H1 (cell line): Measurements from ENCODE around the gene DUSP10. TPM values are rescaled to one million over a fixed set of nuclear protein-coding genes. Genes with fewer than 3 reads are reported as not detected.

ENCODE experiments used
- CTCF ChIA-PET: fragments of 300-600 bp; sonication (Branson Sonifier 250); formaldehyde crosslinking; loops from one replicate; lab custom pipeline; 2021; ENCODE audit not compliant: partially characterized antibody; lab: Charles Lee
- POLR2A ChIA-PET: fragments of 300-600 bp; sonication (Branson Sonifier 250); formaldehyde crosslinking; loops from one replicate; lab custom pipeline; 2021; ENCODE audit warnings: inconsistent platforms; ENCODE audit not compliant: partially characterized antibody; lab: Charles Lee
- DNase-seq, 2 experiments: peaks; one replicate each; pipeline versions ENCODE4 v3.0.0 to v3.0.0-alpha.2; 2010 to 2022; ENCODE audit warnings: low spot score in 2 of 2, low read depth in 1 of 2, mixed read lengths in 1 of 2
- FAIRE-seq: peaks from 2 replicates; lab custom pipeline; 2011; peaks lifted over from hg19 to GRCh38; lab: Jason Lieb, UNC
- H2AFZ ChIP-seq: 2 replicates; pipeline ENCODE4 v1.8.1; 2012; ENCODE audit warnings: low read length, inconsistent platforms
- H2AK5ac ChIP-seq: 2 replicates; pipeline ENCODE4 v1.6.1; 2013; ENCODE audit warnings: low read depth, low read length
- H2BK120ac ChIP-seq: replicated peaks from 2 replicates; pipeline ENCODE3; 2013; ENCODE audit warnings: low read depth, low read length, inconsistent platforms
- H2BK12ac ChIP-seq: 2 replicates; pipeline ENCODE4 v1.6.1; 2013; ENCODE audit warnings: low read depth, low read length
- H2BK15ac ChIP-seq: 2 replicates; pipeline ENCODE4 v1.6.1; 2013; ENCODE audit warnings: low read length
- H2BK20ac ChIP-seq: 2 replicates; pipeline ENCODE4 v1.6.1; 2013; ENCODE audit warnings: low read length
- H2BK5ac ChIP-seq: 2 replicates; pipeline ENCODE4 v1.6.1; 2013; ENCODE audit warnings: low read depth, low read length
- H3K14ac ChIP-seq: 2 replicates; pipeline ENCODE4 v1.6.1; 2013; ENCODE audit warnings: inconsistent platforms; ENCODE audit not compliant: insufficient read length
- H3K18ac ChIP-seq: 2 replicates; pipeline ENCODE4 v1.6.1; 2013; ENCODE audit warnings: low read length; ENCODE audit errors: extremely low read depth
- H3K23ac ChIP-seq: 2 replicates; pipeline ENCODE4 v1.6.1; 2013; ENCODE audit warnings: inconsistent platforms; ENCODE audit not compliant: insufficient read length
- H3K23me2 ChIP-seq: 2 replicates; pipeline ENCODE4 v1.6.1; 2013; ENCODE audit warnings: low read depth, low read length
- H3K27ac ChIP-seq: 2 replicates; pipeline ENCODE4 v1.6.1; 2011; ENCODE audit warnings: low read depth, low read length, inconsistent platforms
- H3K27me3 ChIP-seq, 4 experiments: replicated peaks in 1 of 4; 1 replicate in 1 of 4; 2 replicates in 3 of 4; pipeline versions ENCODE4 v1.6.1 to v1.8.1; 2011 to 2013; ENCODE audit warnings: low read length in 3 of 4, mild to moderate bottlenecking in 3 of 4, inconsistent platforms in 2 of 4, mixed read lengths in 2 of 4, moderate library complexity in 1 of 4; ENCODE audit not compliant: control insufficient read depth in 3 of 4, insufficient read depth in 3 of 4; ENCODE audit errors: extremely low read depth in 1 of 4
- H3K36me3 ChIP-seq, 4 experiments: 2 replicates each; pipeline versions ENCODE4 v1.6.1 to v1.8.1; 2011 to 2013; ENCODE audit warnings: mild to moderate bottlenecking in 4 of 4, low read length in 3 of 4, moderate library complexity in 2 of 4, control low read depth in 1 of 4, inconsistent platforms in 1 of 4; ENCODE audit not compliant: insufficient read depth in 4 of 4, control insufficient read depth in 2 of 4
- H3K4ac ChIP-seq: replicated peaks from 2 replicates; pipeline ENCODE3; 2013; ENCODE audit warnings: low read length, low read depth, mixed read lengths, inconsistent platforms; ENCODE audit not compliant: insufficient read length
- H3K4me1 ChIP-seq, 4 experiments: replicated peaks in 1 of 4; 1 replicate in 1 of 4; 2 replicates in 3 of 4; pipeline versions ENCODE4 v1.6.1 to v1.8.1; 2011 to 2013; ENCODE audit warnings: low read length in 3 of 4, inconsistent platforms in 2 of 4, mixed read lengths in 1 of 4; ENCODE audit not compliant: insufficient read depth in 4 of 4, control insufficient read depth in 3 of 4
- H3K4me2 ChIP-seq, 2 experiments: 2 replicates each; pipeline versions ENCODE4 v1.6.1 to v1.8.1; 2011 to 2013; ENCODE audit warnings: low read depth in 2 of 2, low read length in 2 of 2, control low read depth in 1 of 2, inconsistent platforms in 1 of 2, mild to moderate bottlenecking in 1 of 2; ENCODE audit not compliant: insufficient read depth in 1 of 2
- H3K4me3 ChIP-seq, 4 experiments: fragments of 200-600, 300-600 bp in 1 of 4; sonication (generic), shearing (Covaris generic), sonication (Bioruptor Twin) in 1 of 4; 2 replicates each; pipeline versions ENCODE4 v1.5.1 to v1.8.1; 2011 to 2016; ENCODE audit warnings: low read length in 4 of 4, low read depth in 3 of 4, control low read depth in 2 of 4, inconsistent platforms in 2 of 4, mild to moderate bottlenecking in 2 of 4, mixed read lengths in 1 of 4, moderate library complexity in 1 of 4; ENCODE audit not compliant: insufficient read depth in 2 of 4; ENCODE audit errors: extremely low read depth in 1 of 4
- H3K56ac ChIP-seq: replicated peaks from 2 replicates; pipeline ENCODE3; 2013; ENCODE audit warnings: low read depth, mild to moderate bottlenecking, mixed read lengths, low read length, inconsistent platforms; ENCODE audit not compliant: insufficient read length
- H3K79me1 ChIP-seq: 2 replicates; pipeline ENCODE4 v1.6.1; 2013; ENCODE audit warnings: low read depth, low read length, control low read depth
- H3K79me2 ChIP-seq, 2 experiments: 2 replicates each; pipeline versions ENCODE4 v1.6.1 to v1.8.1; 2012 to 2013; ENCODE audit warnings: low read length in 2 of 2, mild to moderate bottlenecking in 2 of 2, inconsistent platforms in 1 of 2; ENCODE audit not compliant: insufficient read depth in 2 of 2, control insufficient read depth in 1 of 2
- H3K9ac ChIP-seq, 4 experiments: replicated peaks in 1 of 4; 1 replicate in 1 of 4; 2 replicates in 3 of 4; pipeline versions ENCODE4 v1.6.1 to v1.8.1; 2011 to 2013; ENCODE audit warnings: low read depth in 3 of 4, low read length in 3 of 4, control low read depth in 2 of 4, mild to moderate bottlenecking in 2 of 4, moderate library complexity in 2 of 4, inconsistent platforms in 1 of 4; ENCODE audit errors: extremely low read depth in 1 of 4
- H3K9me3 ChIP-seq, 2 experiments: 2 replicates each; pipeline versions ENCODE4 v1.6.1 to v1.8.1; 2012 to 2013; ENCODE audit warnings: mild to moderate bottlenecking in 2 of 2, moderate library complexity in 2 of 2, control low read depth in 1 of 2, inconsistent platforms in 1 of 2, low read depth in 1 of 2, low read length in 1 of 2, mixed read lengths in 1 of 2; ENCODE audit not compliant: insufficient read depth in 2 of 2
- H4K20me1 ChIP-seq, 2 experiments: replicated peaks in 1 of 2; 2 replicates each; pipeline versions ENCODE3 to v1.8.1; 2011 to 2013; ENCODE audit warnings: inconsistent platforms in 2 of 2, low read length in 2 of 2, mild to moderate bottlenecking in 1 of 2; ENCODE audit not compliant: insufficient read depth in 2 of 2, control insufficient read depth in 1 of 2
- H4K5ac ChIP-seq: 2 replicates; pipeline ENCODE4 v1.6.1; 2013; ENCODE audit warnings: low read length, low read depth, mixed read lengths, inconsistent platforms; ENCODE audit not compliant: insufficient read length
- H4K8ac ChIP-seq: 2 replicates; pipeline ENCODE4 v1.8.0; 2013; ENCODE audit warnings: mild to moderate bottlenecking, moderate library complexity, low read length, inconsistent platforms; ENCODE audit not compliant: insufficient read depth; ENCODE audit errors: extremely low read depth
- H4K91ac ChIP-seq: replicated peaks from 2 replicates; pipeline ENCODE3; 2013; ENCODE audit warnings: low read length, mixed read lengths, inconsistent platforms; ENCODE audit not compliant: insufficient read length
- HDAC6 ChIP-seq: IDR thresholded peaks from one replicate; pipeline ENCODE4 v1.7.1; 2012; ENCODE audit warnings: low read depth, mild to moderate bottlenecking, inconsistent platforms, low read length, moderate library complexity
- WGBS, 2 experiments: shearing (Covaris generic) in 1 of 2; methylation state at CpG; one replicate each; pipeline versions ENCODE4 v1.1.6 to v1.1.7; 2013 to 2015; ENCODE audit warnings: low lambda C conversion rate in 2 of 2, mixed read lengths in 2 of 2, inconsistent platforms in 1 of 2, low coverage in 1 of 2, missing lambda C conversion rate in 1 of 2; ENCODE audit not compliant: insufficient replicate concordance in 2 of 2, insufficient coverage in 1 of 2, insufficient read length in 1 of 2; ENCODE audit errors: extremely low coverage in 1 of 2, missing lambda C conversion rate in 1 of 2; 5-methylcytosine and 5-hydroxymethylcytosine counted together
- polyA plus RNA-seq, 7 experiments: library from polyadenylated mRNA; depleted of rRNA in 3 of 7; stranded (reverse) in 5 of 7; unstranded in 2 of 7; fragments of >200 nt in 5 of 7; fragments of 200-250 nt in 2 of 7; gene quantifications; 1 replicate in 5 of 7; 2 replicates in 1 of 7; 4 replicates in 1 of 7; pipeline versions ENCODE4 v1.2.1 to v1.2.3, GENCODE V29; 2011 to 2013; ENCODE audit warnings: missing spikeins in 2 of 7, mixed read lengths in 2 of 7
- total RNA-seq: library from RNA; stranded (reverse); fragmentation: NEBNext Ultra II Directional; extraction: Animal tissue kit (Norgen Biotek cat#: 25700); gene quantifications from 2 replicates; pipeline ENCODE4 v1.2.1, GENCODE V29; 2021

The DUSP10 gene
- total and polyA plus RNA-seq, 2 of the 8 experiments (the other 6 are each of a cell fraction or from before 2014, with no cell fraction given), result 1.2 TPM

- H3K4me2 ChIP-seq, result no peak overlapping the region
- H2BK120ac ChIP-seq, result no peak overlapping the region
- no peak overlapping the region for H4K91ac ChIP-seq
- no peak overlapping the region for H3K18ac ChIP-seq
- H3K79me1 ChIP-seq, result no peaks in the 10 kb centered on the region
- no peak overlapping the region for H2BK20ac ChIP-seq
- no peak overlapping the region for H3K4ac ChIP-seq
- DNase-seq, result no peak
- H3K23ac ChIP-seq, result no peak overlapping the region
- H3K27ac ChIP-seq, result no peak overlapping the region
- no peak overlapping the region for H2BK15ac ChIP-seq
- no peak for FAIRE-seq
- CTCF ChIA-PET, result interaction anchor here (0.6 to 1.8 kb wide), 3 partner anchors 12 to 350 kb away, joined by 3 to 6 read pairs (median 5); no protein-coding TSS in a partner anchor
- no peak overlapping the region for H2BK5ac ChIP-seq
- no peaks in the 10 kb centered on the region for H3K9me3 ChIP-seq
- no peaks in the 10 kb centered on the region for H3K23me2 ChIP-seq
- POLR2A ChIA-PET, result interaction anchor here (2.0 kb wide), 1 partner anchor 33 kb away, joined by 5 read pairs; the partner anchor contains the start of gene DUSP10
- no peaks in the 10 kb centered on the region for H3K79me2 ChIP-seq
- no peaks in the 10 kb centered on the region for H3K36me3 ChIP-seq
- no peak overlapping the region for H2BK12ac ChIP-seq
- no peak overlapping the region for H4K5ac ChIP-seq
- H3K27me3 ChIP-seq, result no peaks in the 10 kb centered on the region
- no peaks in the 10 kb centered on the region for H4K20me1 ChIP-seq
- no peak overlapping the region for H3K4me3 ChIP-seq
- H3K56ac ChIP-seq, result no peak overlapping the region
- H3K4me1 ChIP-seq, result no peaks in the 10 kb centered on the region
- no peak overlapping the region for H3K14ac ChIP-seq
- WGBS, 2 experiments, result 89% methylated on average over 8 of the region's 8 CpGs; no CpG with 5 or more reads in 1 of the 2 experiments
- H3K9ac ChIP-seq, result no peak overlapping the region
- H4K8ac ChIP-seq, result no peak overlapping the region
- no peak overlapping the region for H2AFZ ChIP-seq
- H2AK5ac ChIP-seq, result no peak overlapping the region
- TF ChIP-seq HDAC6, result no peak
Measured at GRCh38 chr1:221774054-221774842, 32.4 kb upstream of the DUSP10 start.
